ENCODE results near the gene DUSP8.
A peak's percentile ranks its signal among the peaks of the same experiment; 100 is the strongest.
"Not testable (repeated sequence)": the region's sequence is repeated elsewhere in the genome, so short reads cannot be mapped to it uniquely, and the experiment has no call there.

Gene DUSP8

GRCh38 chr11:1603629-1604028, 31.6 kb upstream of the DUSP8 start:
- ChIA-PET POLR2A (no interaction called here), CTCF (no interaction called here)
- no peaks in the 10 kb centered on the region for H3K4me1 ChIP-seq (ENCODE audit: control insufficient read depth, insufficient read depth, low read length)
- H3K27ac ChIP-seq (ENCODE audit: extremely low read depth, low read depth, low read length) = no peak overlapping the region
- no peaks in the 10 kb centered on the region for H3K36me3 ChIP-seq (ENCODE audit: control insufficient read depth in 2 of 2, insufficient read depth in 1 of 2, low read length in 2 of 2)
- H3K4me3 ChIP-seq (ENCODE audit: low read depth, low read length) = no peak overlapping the region
- TF ChIP-seq ZSCAN4 (tag by site-specific recombination; IDR thresholded peaks at IDR 0.05) = peak; percentile 96
- no peak for TF ChIP-seq ZNF707 (tag by site-specific recombination; IDR thresholded peaks at IDR 0.05)
- H3K9me3 ChIP-seq (ENCODE audit: control insufficient read depth, insufficient read depth, low read depth, low read length) = no peaks in the 10 kb centered on the region

- H3K9me3 ChIP-seq (ENCODE audit: control insufficient read depth, insufficient read depth, low read depth, low read length); H3K4me1 ChIP-seq (ENCODE audit: control insufficient read depth, insufficient read depth, low read length); H3K4me3 ChIP-seq (ENCODE audit: low read depth, low read length); H3K27ac ChIP-seq (ENCODE audit: extremely low read depth, low read depth, low read length); H3K36me3 ChIP-seq (ENCODE audit: control insufficient read depth in 2 of 2, insufficient read depth in 1 of 2, low read length in 2 of 2); POLR2A ChIA-PET: not testable (repeated sequence)
- CTCF ChIA-PET = interaction anchor here (0.6 kb wide), 1 partner anchor 25 kb away, joined by 3 read pairs; no protein-coding TSS in a partner anchor
- TF ChIP-seq SETDB1 (IDR thresholded peaks at IDR 0.05; ENCODE audit: insufficient read length, low read length) = peak; percentile 82
These were observed 29.6 kb upstream of the DUSP8 start for GRCh38 chr11:1601663-1602062.

GRCh38 chr11:1600626-1601025, 28.6 kb upstream of the DUSP8 start:
- Histone ChIP-seq H3K4me1 (ENCODE audit: control insufficient read depth, insufficient read depth, low read length) (no peaks in the 10 kb centered on the region), H3K4me3 (ENCODE audit: low read depth, low read length) (no peak overlapping the region), H3K9me3 (ENCODE audit: control insufficient read depth, insufficient read depth, low read depth, low read length) (no peaks in the 10 kb centered on the region), H3K36me3 (ENCODE audit: control insufficient read depth in 2 of 2, insufficient read depth in 1 of 2, low read length in 2 of 2) (no peaks in the 10 kb centered on the region), H3K27ac (ENCODE audit: extremely low read depth, low read depth, low read length) (no peak overlapping the region)
- ChIA-PET POLR2A (no interaction called here), CTCF (interaction anchor here (1.6 kb wide), 1 partner anchor 26 kb away, joined by 3 read pairs; no protein-coding TSS in a partner anchor)
- TF ChIP-seq ZNF501 (tag by site-specific recombination; IDR thresholded peaks at IDR 0.05) (no peak), ZFP37 (tag by site-specific recombination; IDR thresholded peaks at IDR 0.05) (no peak), ZNF416 (tag by site-specific recombination; IDR thresholded peaks at IDR 0.05) (no peak), ZNF248 (tag by site-specific recombination; IDR thresholded peaks at IDR 0.05) (no peak), CTCF (tag by site-specific recombination; IDR thresholded peaks at IDR 0.05) (no peak), ZFP3 (tag by site-specific recombination; IDR thresholded peaks at IDR 0.05; ENCODE audit: low read depth) (no peak), ZNF600 (tag by site-specific recombination; IDR thresholded peaks at IDR 0.05) (no peak), ZNF366 (tag by site-specific recombination; conservative IDR thresholded peaks at IDR 0.05) (no peak), ZNF48 (tag by site-specific recombination; IDR thresholded peaks at IDR 0.05) (no peak), ZNF658 (tag by site-specific recombination; IDR thresholded peaks at IDR 0.05) (no peak)

GRCh38 chr11:1598816-1599215, 26.7 kb upstream of the DUSP8 start:
- Histone ChIP-seq H3K36me3 (ENCODE audit: control insufficient read depth in 2 of 2, insufficient read depth in 1 of 2, low read length in 2 of 2) (no peaks in the 10 kb centered on the region), H3K4me3 (ENCODE audit: low read depth, low read length) (no peak overlapping the region), H3K27ac (ENCODE audit: extremely low read depth, low read depth, low read length) (no peak overlapping the region), H3K4me1 (ENCODE audit: control insufficient read depth, insufficient read depth, low read length) (no peaks in the 10 kb centered on the region), H3K9me3 (ENCODE audit: control insufficient read depth, insufficient read depth, low read depth, low read length) (no peaks in the 10 kb centered on the region)
- CTCF ChIA-PET = interaction anchor here (0.7 to 1.7 kb wide), 4 partner anchors 10 to 52 kb away, joined by 3 to 12 read pairs (median 4); no protein-coding TSS in a partner anchor
- POLR2A ChIA-PET = no interaction called here
- no peak for TF ChIP-seq ZNF513 (tag by site-specific recombination; IDR thresholded peaks at IDR 0.05)
- TF ChIP-seq SP3 (tag by site-specific recombination; IDR thresholded peaks at IDR 0.05) = no peak
- no peak for TF ChIP-seq ZNF621 (tag by site-specific recombination; IDR thresholded peaks at IDR 0.05)
- no peak for TF ChIP-seq ZBTB44 (tag by site-specific recombination; IDR thresholded peaks at IDR 0.05)
- TF ChIP-seq ZNF157 (tag by site-specific recombination; IDR thresholded peaks at IDR 0.05) = no peak
- TF ChIP-seq ZNF548 (tag by site-specific recombination; IDR thresholded peaks at IDR 0.05) = no peak
- TF ChIP-seq ZNF701 (tag by site-specific recombination; IDR thresholded peaks at IDR 0.05) = no peak
- TF ChIP-seq PATZ1 (tag by site-specific recombination; IDR thresholded peaks at IDR 0.05) = no peak
